Frontal cortex (tissue), 4 donors: ENCODE results near the gene TMEM185A. TPM values are rescaled to one million over a fixed set of nuclear protein-coding genes. Genes with fewer than 3 reads are reported as not detected.
"Not testable (repeated sequence)": the region's sequence is repeated elsewhere in the genome, so short reads cannot be mapped to it uniquely, and the experiment has no call there.

ENCODE experiments used
- DNase-seq, 2 donors: peaks; one replicate each; pipeline ENCODE4 v3.0.0; 2012; ENCODE audit warnings: low spot score in 2 of 2
- FAIRE-seq: peaks from 2 replicates; lab custom pipeline; 2012; peaks lifted over from hg19 to GRCh38; lab: Jason Lieb, UNC
- total RNA-seq: library from RNA; depleted of rRNA; stranded (reverse); fragments of >200 nt; gene quantifications from one replicate; pipeline ENCODE4 v1.2.3, GENCODE V29; 2014
- donor health status: control.
- donor health status: control.
- donor health status: control.

The TMEM185A gene
- total RNA-seq, 1 donor from 2014 or later = 42.4 TPM

DNA sequence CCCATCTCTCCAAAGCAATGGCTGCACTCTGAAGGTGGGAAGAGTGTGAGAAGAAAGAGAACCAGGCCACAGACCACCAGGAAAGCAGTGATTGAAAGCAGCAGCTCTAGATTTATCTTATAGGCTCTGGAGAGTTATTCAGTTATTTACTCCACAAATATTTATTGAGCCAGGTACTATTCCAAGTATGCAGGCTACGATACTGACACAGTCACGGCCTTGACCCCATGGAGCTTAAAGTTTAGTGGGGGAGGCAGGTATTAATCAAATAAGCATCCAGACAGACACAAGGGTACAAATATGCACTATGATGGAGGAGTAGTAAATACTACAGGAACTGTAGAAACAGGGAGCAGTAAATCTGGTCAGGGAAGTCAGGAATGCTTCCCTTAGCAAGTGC, 2.8 kb downstream of the TMEM185A start:
- DNase-seq (no peak), FAIRE-seq (no peak)

DNA sequence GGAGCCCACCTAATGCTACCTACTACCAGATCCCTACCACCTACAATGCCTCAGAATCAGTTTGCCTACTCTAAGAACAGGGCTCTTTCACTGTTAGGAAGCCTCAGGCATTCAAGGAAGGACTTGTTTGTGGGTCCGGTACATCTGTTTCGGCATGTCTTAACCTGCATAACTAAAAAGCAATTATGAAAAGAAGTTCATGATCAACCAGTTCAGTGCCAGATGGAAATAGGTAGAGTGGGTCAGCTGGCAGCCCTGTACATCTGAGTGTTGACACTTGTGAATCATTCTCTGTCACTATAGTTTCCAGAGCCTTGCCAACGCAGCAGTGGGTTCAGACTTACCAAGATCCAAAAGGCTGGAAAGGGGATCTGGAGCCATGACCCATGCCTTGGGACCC, 3.3 kb downstream of the TMEM185A start:
- DNase-seq = no peak
- no peak for FAIRE-seq

DNA sequence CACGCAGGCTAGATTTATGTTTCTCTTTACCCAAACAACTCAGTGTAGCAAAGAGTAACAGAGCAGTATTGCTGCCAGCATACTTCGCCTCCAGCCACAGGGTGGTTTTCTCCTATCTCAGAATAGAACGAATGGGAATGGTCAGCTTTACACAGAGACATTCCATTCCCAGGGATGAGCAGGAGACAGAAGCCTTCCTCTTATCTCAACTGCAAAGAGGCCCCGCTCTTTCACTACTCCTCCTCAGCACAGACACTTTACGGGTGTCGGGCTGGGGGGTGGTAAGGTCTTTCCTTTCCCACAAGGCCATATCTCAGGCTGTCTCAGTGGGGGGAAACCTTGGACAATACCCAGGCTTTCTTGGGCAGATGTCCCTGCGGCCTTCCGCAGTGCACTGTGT, 4.8 kb downstream of the TMEM185A start:
- not testable (repeated sequence) for FAIRE-seq, DNase-seq

DNA sequence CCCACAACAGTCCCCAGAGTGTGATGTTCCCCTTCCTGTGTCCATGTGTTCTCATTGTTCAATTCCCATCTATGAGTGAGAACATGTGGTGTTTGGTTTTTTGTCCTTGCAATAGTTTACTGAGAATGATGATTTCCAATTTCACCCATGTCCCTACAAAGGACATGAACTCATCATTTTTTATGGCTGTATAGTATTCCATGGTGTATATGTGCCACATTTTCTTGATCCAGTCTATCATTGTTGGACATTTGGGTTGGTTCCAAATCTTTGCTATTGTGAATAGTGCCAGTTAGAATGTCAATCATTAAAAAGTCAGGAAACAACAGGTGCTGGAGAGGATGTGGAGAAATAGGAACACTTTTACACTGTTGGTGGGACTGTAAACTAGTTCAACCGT, 11.9 kb downstream of the TMEM185A start:
- not testable (repeated sequence) for DNase-seq, FAIRE-seq

DNA sequence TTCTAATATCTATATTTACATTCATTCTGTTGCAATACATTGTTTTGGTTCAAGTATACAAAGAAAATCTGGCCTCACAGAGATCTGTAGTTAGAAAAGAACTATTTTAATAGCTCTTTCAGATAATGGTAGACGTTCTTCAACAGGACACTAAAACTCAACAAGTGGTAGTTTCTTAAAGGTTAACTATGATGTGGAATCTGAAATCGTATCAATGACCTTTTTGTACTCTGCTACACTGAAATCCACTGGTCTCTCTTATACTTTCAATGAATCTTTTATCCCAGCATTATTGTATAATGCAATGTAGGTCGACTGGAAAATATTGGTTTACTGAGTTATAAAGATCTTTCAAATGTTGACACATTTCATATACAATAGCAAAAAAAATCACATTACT, 12.7 kb downstream of the TMEM185A start:
- no peak for DNase-seq
- FAIRE-seq = no peak

DNA sequence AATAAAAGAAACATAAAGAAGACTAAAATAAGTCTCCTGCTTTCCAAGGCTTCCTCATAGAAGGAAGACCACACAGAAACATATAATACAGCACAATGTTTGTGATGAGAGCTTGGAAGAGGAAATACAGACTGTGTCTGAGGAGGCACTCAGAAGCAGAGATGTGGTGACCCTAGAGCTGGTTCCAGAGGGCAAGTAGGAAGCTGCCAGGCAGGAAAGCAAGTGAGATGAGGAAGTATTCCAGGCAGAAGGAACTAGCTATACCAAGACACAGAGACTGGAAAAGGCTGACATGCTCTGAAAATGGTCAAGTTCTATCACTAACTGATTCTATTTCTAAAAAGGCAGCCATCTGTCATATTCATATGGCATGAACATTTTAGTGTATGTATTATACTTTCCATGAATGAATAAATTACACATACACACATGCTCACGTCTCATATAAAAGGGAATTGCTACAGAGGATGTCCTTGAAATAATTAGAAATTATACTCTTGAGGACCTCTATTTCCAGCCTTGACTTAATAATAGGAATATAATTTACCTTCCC, 19.9 kb downstream of the TMEM185A start:
- FAIRE-seq (no peak), DNase-seq (no peak)

DNA sequence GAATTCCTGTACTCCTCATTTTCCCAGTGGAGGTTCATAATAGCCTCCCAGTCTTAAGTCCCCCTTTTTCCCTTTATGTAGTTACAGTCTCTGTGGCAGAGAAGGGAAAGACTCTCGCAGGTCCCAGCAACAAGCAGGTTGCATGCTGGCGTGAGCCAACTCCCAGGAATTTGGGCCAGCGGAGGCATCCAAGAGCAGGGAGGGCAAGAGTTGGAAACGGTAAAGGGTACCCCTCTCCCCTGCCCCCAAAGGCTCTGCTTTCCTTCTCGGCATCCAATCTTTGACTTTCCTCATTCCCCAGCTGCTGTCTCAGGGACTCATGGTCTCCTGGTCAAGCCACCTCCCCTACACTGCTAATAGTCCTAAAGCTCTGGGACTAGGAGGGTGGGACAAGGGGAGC, 21.1 kb downstream of the TMEM185A start:
- DNase-seq = no peak
- no peak for FAIRE-seq

DNA sequence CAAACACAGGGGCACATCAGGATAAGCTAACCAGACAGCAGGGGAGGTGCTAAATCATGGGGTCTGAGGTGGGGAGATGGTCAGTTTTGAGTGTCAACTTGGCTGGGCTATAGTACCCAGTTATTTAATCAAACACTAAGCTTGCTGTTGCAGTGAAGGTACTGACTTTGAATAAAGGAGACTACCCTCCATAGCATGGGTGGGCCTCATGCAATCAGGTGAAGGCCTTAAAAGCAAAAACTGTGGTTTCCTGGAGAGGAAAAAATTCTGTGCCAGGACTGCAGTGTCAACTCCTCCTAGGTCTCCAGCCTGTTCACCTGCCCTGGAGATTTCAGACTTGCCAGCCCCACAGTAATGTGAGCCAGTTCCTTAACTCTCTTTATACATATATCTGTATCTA, 23.9 kb downstream of the TMEM185A start:
- FAIRE-seq = no peak
- no peak for DNase-seq

DNA sequence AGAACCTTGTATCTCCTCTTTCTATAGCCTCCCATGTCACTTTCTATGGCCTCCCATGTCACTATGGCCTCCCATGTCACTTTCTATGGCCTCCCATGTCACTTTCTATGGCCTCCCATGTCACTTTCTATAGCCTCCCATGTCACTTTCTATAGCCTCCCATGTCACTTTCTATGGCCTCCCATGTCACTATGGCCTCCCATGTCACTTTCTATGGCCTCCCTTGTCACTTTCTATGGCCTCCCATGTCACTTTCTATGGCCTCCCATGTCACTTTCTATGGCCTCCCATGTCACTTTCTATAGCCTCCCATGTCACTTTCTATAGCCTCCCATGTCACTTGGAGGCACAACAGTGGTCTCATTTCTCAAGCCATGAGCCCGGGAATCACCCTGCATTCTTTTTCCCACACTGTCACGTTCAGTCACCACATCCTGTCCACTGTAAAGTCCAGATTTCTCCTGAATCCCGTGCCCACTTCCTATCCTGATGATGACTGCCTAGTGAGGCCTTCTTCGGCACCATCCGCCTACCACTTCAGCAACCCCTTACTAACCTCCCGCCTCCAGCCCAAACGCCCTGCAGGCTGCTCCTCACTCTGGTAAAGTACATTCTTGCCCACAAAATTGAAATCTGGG, 26.2 kb downstream of the TMEM185A start:
- FAIRE-seq, DNase-seq: not testable (repeated sequence)

DNA sequence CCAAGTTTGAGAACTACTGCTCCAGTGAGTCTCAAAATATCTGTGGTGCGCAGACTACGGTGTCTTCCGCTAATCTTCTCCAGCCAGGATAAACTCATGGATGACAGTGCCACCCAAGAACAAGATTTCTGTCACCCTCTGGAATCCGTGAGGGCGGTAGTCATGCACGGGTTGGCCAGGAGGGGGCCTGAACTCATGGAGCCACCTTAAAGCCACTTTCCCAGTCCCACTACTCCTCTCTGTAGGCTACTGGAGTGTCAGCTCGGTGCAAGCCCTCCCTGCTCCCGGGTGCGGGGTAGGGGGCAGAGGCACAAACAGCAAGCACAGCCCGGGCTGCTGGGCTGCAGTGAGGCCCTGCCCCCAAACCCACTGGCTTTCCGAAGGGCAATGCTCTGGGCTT, 33.0 kb downstream of the TMEM185A start:
- FAIRE-seq = not testable (repeated sequence)

DNA sequence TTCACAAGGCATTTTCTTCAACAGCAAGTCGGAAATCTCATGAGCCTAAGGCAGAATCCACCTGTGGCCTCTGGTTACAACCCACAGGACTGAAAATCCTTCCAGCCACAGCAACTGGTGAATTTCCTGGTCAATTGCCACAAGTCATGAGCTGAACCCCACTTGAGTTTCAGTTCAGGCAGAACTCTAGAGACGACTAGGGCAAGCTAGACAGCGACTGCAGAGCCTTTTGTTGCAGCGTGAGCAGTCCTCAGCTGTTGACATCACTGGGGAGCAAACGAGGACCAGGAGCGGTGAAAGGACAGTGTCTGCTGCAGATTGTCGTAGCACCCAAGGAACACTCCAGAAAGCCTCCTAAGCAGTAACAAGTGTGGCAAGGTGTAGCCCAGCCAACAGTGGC, 35.6 kb downstream of the TMEM185A start:
- not testable (repeated sequence) for FAIRE-seq, DNase-seq

More for the DNA sequence above, 33.0 kb downstream of the TMEM185A start:
- DNase-seq = not testable (repeated sequence)

DNA sequence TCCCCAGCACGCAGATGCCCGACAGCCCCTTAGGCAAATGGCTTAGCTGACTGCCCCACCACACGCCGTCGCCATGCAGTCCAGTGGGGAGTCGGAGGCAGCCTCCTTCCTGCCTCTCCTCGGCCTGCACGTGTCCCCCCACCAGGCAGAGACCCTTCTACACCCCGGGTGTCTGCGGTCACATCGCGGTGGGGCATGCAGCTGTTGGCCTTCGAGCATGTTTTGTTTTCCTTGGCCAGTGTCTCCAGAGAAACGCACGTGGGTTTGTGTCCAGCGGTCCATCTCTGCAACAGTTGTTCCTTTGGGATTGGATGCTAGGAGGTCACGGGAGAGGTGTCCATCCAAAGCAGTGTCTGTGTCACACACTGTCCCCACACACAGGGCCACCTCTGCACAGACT, 36.4 kb downstream of the TMEM185A start, which contains the start of gene HSFX2:
TSS of gene HSFX2 (minus strand) at position 101 of the 400 bp plus-strand sequence. CDS start 614 bp downstream, outside the sequence.
- DNase-seq, FAIRE-seq: not testable (repeated sequence)

DNA sequence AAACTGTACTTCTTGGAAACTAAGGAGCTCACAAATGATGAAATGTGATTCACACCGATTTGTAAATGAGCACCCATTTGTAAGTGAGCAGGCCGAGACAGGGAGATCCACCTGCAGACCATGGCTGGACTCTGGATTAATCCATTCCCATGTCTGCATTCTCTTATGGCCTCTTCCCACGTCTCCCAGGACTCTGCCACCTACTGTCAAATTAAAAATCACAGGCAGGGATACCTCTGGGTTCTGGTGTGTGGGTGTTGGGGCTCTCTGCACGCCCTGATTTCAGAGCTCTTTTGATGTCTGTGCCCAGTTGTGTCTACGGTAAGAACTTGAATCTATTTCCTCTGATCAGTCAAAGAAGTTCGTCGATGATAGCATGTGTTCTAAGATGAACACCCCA, 40.6 kb downstream of the TMEM185A start:
- FAIRE-seq, DNase-seq: not testable (repeated sequence)

DNA sequence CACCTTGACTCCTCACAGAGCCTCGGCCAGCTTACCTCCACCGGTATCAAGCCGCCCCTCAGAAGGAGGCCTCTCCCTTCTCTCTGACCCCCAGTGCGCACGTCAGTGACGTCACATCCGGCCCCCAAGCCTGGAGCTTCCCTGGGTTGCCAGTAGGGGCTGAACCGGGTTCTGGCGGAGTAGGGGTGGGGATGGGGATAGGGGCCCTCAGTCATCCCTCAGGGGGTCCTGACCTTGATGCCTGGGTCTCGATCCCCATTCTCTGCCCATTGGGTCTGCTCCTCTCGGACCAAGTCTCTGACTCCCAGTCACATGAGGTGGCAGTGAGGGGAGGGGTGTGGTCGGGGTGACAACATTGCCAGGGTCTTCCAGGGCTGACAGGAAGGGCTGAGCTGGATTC, 44.2 kb downstream of the TMEM185A start, which contains the start of gene MAGEA9B:
TSS of gene MAGEA9B (minus strand) at position 101 of the 400 bp plus-strand sequence. CDS start 4,280 bp downstream, outside the sequence.
- not testable (repeated sequence) for FAIRE-seq, DNase-seq

DNA sequence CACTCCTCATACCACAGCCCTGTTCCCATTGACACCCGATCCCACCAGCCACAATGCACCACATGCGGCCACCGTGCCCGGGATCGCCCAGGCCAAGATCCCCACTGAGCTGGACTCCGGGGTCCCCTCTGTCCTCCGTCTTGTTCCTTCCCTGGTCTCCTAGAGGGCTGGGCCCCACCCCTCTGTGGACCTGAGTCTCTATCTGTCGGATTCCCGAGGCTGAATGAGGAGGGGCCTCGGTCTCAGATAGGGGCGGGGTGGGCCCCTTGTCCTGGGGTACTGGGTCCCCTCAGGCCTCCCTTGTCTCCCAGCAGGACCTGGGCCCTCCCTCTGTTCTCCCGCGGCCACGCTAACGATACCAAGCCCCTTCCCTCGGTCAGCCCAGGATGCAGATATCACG, 46.0 kb downstream of the TMEM185A start:
- FAIRE-seq, DNase-seq: not testable (repeated sequence)

DNA sequence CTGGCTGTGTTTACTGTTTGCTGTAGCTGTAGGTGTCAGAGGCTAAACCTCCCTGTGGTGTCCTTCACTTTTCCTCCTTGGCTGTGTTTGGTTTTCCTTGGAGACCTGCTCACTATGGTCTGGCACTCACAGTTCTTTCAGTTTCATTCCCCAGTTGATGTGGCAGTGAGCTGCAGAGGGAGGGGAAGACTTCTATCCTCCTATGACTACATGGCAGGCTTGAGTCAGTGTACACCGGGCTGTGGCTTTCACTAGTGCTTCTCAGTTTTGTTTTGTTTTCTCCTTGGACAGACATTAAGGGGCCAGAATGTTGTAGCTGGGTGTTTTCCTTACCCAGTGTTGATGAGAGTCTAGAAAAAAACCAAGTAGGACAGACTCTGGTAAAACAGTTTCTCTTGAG, 58.1 kb downstream of the TMEM185A start:
- not testable (repeated sequence) for FAIRE-seq, DNase-seq

DNA sequence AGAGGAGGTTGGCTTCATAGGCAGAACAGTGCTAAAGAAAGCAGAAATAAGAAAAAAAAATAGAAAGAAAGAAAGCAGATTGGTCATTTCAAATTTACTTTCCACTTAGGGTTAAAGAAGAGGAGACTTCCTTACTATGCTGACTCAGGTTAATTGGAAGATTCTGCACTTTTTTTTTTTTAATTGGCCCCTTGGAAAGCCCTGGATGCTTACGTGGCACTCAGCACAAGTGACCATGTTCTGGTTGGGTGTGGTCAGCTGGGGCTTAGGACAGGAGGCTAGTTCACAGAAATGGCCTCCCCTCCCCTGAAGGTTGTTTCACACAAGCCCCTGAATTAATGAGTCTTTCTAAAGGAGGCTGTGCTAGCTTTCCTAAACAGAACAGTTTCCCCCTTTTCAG, 58.8 kb downstream of the TMEM185A start:
- FAIRE-seq (no peak), DNase-seq (no peak)

DNA sequence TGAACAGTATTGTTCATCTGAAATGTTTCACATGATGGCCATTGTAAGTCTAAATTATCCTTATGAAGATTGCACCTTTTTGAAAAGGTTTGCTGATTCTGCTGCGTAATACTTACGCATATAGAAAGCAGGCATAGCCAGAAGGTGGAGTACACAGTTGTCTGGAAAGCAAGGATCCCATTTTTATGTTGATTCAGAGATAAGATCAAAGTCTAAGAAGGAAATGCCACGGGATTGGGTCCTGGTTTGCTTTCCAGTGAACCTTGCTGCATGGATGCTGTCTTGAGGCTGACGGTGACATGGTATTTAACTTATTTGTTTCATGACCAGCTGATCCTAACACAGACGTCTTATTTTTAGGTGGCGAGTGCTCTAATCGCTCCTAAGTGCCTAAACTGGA, 59.8 kb downstream of the TMEM185A start:
- FAIRE-seq = no peak
- no peak for DNase-seq

DNA sequence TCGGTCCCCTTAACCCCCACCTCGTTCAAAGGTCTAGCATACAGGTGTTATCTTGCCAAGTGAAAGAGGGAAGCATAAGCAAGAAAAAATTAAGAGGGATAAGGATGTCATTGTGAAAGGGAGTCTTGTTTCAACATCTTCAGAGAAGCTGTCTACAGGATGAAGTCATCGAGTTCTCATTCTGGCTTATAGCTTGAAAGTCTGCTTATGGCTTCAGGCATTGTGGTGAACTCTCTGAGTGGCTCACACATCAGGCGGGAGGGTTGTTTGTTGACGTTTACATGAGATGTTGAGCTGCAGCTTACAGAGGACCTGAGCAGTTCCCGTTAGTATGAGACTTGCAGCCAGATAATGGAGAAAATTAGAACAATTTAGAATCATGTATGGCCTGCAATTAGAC, 60.9 kb downstream of the TMEM185A start:
- FAIRE-seq (no peak), DNase-seq (no peak)

DNA sequence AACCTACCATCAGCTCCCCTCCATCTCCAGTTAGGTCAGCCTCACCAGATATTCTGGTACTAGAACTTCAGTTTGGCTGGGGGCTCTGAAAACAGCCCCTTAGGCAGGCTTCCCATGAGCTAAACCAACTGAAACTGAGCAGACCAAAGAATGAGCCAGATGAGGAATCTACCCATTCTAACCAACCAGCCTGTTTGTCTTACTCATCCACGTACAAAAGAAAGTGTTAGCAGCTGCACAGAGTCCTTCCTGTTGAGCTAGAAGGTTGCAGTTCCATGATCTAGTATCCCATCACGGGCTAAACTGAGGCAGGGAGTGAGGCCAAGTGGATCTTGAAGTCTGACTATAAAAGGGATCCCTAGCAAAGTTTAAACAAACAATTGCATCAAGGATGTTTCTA, 61.8 kb downstream of the TMEM185A start:
- no peak for DNase-seq
- FAIRE-seq = no peak

DNA sequence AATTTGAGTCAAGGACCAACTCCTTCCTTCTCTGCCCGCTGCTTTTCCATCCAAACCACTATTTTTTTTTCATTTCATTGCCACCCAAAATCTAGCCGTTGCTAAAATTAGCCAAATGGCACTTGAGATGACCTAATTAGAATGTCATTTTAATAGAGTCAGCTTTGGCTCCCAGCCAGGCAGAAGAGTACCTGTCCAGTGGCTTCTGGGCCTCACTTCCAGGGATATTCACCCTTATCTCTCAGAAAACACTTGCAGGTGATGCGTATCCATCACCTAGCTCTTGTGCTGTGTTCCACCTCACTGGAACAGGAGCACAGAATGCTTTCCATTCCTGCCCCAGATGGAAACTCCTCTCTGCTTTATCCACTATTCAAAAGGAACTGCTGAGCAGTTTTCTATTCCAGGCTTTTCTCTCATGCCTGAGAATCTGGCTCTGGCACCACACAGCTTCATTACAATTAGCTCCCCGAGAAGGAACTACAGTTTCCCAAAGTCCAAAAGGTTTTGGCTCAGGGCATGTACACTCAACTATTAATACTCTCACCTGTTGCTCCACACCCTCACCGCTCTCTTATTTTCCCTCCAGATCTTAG, 62.8 kb downstream of the TMEM185A start:
- no peak for FAIRE-seq

More for the DNA sequence above, 62.8 kb downstream of the TMEM185A start:
- no peak for DNase-seq
